HG03520 (cell line): ENCODE measurements around the gene NPIPA7.
"Not testable (repeated sequence)": the region's sequence is repeated elsewhere in the genome, so short reads cannot be mapped to it uniquely, and the experiment has no call there.

Source experiments
- ATAC-seq: cut with Tn5 transposase; IDR thresholded peaks from one replicate; pipeline ENCODE4 v1.9.1; 2021; ENCODE audit warnings: mild to moderate bottlenecking, moderate library complexity; ENCODE audit not compliant: unreplicated experiment

NPIPA7 gene

GRCh38 chr16:16417914-16418544 is 39.1 kb downstream of the NPIPA7 start:
- not testable (repeated sequence) for ATAC-seq

- ATAC-seq, result not testable (repeated sequence)
Measured at GRCh38 chr16:16420515-16420914, 41.6 kb downstream of the NPIPA7 start.

- ATAC-seq, result not testable (repeated sequence)
Measured at GRCh38 chr16:16425146-16425545, 46.2 kb downstream of the NPIPA7 start.

- ATAC-seq, result not testable (repeated sequence)
Measured at GRCh38 chr16:16431135-16431534, 52.2 kb downstream of the NPIPA7 start.

- not testable (repeated sequence) for ATAC-seq
Measured at GRCh38 chr16:16434711-16435110, 55.8 kb downstream of the NPIPA7 start.

- not testable (repeated sequence) for ATAC-seq
Measured at GRCh38 chr16:16441401-16441800, 62.5 kb downstream of the NPIPA7 start.
